ENCODE measurements around the gene LDLRAP1.

Gene LDLRAP1

GRCh38 chr1:25609921-25610320 lies 66.5 kb downstream of the LDLRAP1 start:
- no peak for DNase-seq (ENCODE audit: low spot score)

GRCh38 chr1:25610822-25611630 lies 67.6 kb downstream of the LDLRAP1 start:
- DNase-seq (ENCODE audit: low spot score): peak; percentile 27

GRCh38 chr1:25611843-25612242 lies 68.4 kb downstream of the LDLRAP1 start:
- no peak for DNase-seq (ENCODE audit: low spot score)

DNA sequence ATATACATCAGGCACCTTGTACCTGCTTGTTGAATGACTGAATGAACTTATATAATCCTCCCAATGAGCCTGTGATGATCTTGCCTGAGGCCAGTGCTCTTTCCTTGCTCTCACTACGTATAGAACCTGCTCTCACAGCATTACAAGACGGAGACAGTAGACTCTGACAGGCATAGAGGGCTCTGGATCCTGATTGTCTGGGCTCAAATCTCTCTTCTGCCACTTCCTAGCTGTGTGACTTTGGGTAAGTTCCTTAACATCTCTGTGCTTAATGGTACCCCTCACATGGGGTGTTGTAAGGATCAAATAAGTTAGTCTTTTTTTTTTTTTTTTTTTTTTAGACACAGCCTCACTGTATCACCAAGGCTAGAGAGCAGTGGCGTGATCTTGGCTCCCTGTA lies 69.0 kb downstream of the LDLRAP1 start:
- no peak for DNase-seq (ENCODE audit: low spot score)

DNA sequence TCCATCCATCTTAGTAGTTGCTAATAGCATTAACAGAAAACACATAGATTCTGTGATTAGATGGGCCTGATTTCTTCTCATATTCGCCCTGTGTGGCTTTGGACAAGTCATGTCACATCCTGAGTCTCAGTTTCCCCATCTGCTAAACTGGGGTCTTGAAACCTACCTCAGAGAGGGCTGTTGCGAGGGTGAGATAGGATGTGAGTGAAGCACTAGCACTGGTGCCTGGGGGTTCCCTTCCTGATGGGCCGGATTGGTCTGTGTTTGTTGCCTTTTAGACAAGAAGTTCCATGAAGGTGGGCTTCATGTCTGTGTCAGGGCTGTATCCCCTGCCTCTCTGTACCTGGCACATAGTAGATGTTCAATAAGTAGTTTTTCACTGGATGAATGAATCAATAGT lies 69.7 kb downstream of the LDLRAP1 start:
- no peak for DNase-seq (ENCODE audit: low spot score)

GRCh38 chr1:25614501-25615171 lies 71.2 kb downstream of the LDLRAP1 start:
- no peak for DNase-seq (ENCODE audit: low spot score)

DNA sequence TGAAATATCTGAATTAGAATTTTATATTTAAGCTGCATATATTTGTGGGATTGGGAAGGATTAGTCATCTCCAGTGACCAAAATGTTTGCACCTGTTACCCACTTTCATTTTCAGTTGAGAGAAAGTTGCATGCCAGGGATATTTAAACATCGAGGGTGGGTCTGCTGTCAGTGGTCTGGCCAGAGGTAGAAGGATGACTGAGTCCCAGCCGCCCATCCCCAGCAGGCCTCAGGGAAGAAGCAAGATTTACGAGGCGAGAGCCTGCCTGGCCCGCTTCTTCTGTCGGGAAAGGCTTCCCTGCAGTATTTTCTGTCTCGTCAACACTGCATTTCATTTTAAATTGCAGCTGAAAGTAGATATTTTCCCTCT lies 71.8 kb downstream of the LDLRAP1 start:
- no peak for DNase-seq (ENCODE audit: low spot score)

GRCh38 chr1:25615563-25616094 lies 72.2 kb downstream of the LDLRAP1 start:
- DNase-seq (ENCODE audit: low spot score): no peak

DNA sequence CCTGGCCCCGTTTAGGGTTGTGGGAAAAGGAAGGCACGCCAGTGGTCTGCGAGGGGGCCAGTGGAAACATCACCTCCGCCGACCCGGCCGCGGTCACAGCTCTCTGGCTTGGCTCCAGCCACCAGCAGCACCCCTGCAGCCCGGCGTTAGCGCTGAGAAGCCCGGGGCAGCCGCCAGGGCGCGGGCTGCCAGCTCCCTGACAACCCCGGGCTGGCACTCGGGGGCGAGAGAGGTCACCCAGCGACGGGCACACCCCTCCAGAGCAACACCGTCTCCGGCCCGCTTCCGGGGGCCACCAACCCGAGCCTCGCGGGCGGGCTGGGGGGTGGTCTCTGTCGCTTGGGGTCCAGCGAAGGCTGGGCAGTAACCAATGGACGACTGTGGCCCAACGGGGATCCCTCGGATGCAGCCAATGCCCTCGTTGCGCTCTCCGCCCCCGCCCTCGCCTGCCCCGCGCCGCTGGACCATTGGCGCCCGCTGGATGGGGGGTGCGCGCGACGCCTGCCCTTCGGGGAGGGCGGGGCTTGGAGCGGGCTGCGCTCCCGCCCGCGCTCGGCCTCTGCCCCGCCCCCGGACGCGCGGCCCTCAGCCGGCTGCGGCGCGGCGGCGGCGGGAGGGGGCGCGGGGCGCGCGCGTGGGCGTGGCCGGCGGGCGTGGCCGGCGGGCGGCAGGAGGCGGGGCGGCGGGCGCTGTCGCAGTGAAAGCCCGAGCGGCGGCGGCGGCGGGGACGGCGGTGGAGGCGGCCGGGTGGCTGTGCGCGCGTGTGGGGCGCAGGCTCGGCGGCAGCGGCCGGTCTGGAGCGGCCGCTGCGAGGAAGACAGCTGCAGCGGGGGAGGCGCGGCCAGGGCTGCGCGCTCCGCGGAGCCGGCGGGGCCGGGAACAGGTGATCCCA lies 72.9 kb downstream of the LDLRAP1 start, which contains the start of gene MAN1C1:
Gene MAN1C1, plus strand, starts transcription at position 697 of the 892 bp plus-strand sequence. CDS start 1,007 bp downstream, outside the sequence.
- DNase-seq (ENCODE audit: low spot score): peak; percentile 99

DNA sequence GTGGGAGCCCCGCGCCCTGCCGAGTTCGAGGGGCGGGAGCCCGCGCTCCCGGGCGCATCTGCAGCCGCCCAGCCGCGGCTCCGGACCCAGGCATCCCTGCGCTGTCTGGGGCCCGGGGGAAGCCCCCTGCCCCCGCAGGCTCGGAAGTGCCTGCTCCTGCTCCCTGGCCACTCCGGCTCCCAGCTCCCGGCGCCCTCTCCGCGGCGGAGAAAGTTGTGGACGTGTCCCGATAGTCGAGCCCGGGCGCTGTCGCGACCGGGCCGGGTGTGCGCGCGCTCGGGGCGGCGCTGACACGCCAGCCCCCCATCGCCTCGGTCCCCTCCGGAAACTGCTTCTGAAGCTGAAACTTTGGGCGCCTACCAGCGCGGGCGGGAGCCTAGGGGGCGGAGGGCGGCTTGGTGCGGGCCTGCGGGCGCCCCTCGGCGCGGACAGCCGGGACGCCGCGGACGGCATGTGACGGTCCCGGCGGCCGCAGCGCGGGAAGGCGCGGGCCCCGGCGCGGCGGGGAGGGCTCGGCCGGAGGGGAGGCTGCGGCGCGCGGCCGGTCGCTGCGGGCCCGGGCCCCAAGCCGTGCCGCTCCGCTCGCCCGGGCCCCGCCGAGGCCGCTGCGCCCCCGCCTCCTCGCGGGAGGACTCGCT lies 73.7 kb downstream of the LDLRAP1 start:
- peak; percentile 48 for DNase-seq (ENCODE audit: low spot score)

DNA sequence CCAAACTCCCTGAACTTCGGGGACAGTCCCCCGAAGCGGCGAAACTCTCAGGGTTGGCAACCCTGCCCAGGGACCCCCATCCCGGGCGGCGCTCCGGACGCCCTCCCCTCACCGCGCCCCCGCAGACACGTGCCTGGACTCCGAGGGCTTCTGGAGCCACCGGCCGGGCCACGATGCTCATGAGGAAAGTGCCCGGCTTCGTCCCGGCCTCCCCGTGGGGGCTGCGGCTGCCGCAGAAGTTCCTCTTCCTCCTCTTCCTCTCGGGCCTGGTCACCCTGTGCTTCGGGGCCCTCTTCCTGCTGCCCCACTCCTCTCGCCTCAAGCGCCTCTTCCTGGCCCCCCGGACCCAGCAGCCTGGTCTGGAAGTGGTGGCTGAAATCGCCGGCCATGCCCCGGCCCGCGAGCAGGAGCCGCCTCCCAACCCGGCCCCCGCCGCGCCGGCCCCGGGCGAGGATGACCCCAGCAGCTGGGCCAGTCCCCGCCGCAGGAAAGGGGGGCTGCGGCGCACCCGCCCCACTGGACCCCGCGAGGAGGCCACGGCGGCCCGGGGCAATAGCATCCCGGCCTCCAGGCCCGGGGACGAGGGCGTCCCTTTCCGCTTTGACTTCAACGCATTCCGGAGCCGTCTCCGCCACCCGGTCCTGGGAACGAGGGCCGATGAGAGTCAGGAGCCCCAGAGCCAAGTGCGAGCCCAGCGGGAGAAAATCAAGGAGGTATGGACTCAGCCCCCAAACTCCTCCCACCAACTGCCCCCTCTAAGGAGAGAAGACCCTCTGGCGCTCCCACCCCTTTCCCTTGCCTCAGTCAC lies 74.4 kb downstream of the LDLRAP1 start:
- peak; percentile 27 for DNase-seq (ENCODE audit: low spot score)

DNA sequence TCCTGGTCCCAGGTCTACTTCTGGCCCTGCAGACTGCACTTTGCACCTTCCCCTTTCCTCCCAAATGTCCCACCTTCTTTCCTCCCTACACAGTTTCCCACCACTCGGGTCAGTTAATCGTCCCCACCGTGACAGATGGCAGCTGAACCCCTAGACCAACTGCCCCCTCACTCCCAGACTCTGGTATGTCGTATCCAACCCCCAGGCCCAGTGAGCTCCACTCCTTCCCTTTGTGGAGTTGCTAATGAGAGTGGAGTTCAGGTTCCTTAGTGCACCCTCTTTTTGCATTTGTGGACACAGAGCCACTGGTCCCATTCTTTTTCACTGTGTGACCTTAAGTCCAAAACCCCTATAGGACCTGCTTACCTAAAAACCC lies 75.0 kb downstream of the LDLRAP1 start:
- no peak for DNase-seq (ENCODE audit: low spot score)

Measured in GM03348 (cell line).